SJSA1 (cell line): ENCODE results near the gene SPRYD3. TPM values are rescaled to one million over a fixed set of nuclear protein-coding genes. Genes with fewer than 3 reads are reported as not detected.

Experiments used
- DNase-seq, 2 experiments: peaks; one replicate each; pipeline ENCODE4 v3.0.0-alpha.2; 2015 to 2020; ENCODE audit warnings: low spot score in 2 of 2, low read depth in 1 of 2
- H3K27ac ChIP-seq: fragments of 250-450 bp; sonication (Bioruptor Pico); 2 replicates; pipeline ENCODE4 v1.5.1; 2020; ENCODE audit warnings: mild to moderate bottlenecking, moderate library complexity
- H3K27me3 ChIP-seq: fragments of 250-450 bp; sonication (Bioruptor Pico); replicated peaks from 2 replicates; pipeline ENCODE4 v1.5.1; 2020; ENCODE audit warnings: mild to moderate bottlenecking, moderate library complexity
- H3K36me3 ChIP-seq: fragments of 250-450 bp; sonication (Bioruptor Pico); 2 replicates; pipeline ENCODE4 v1.5.1; 2020; ENCODE audit warnings: mild to moderate bottlenecking
- H3K4me1 ChIP-seq: fragments of 250-450 bp; sonication (Bioruptor Pico); replicated peaks from 2 replicates; pipeline ENCODE4 v1.6.1; 2021; ENCODE audit warnings: mild to moderate bottlenecking
- H3K4me3 ChIP-seq: fragments of 250-450 bp; sonication (Bioruptor Pico); 2 replicates; pipeline ENCODE4 v1.5.1; 2020; ENCODE audit warnings: mild to moderate bottlenecking
- H3K9me3 ChIP-seq: fragments of 250-450 bp; sonication (Bioruptor Pico); replicated peaks from 2 replicates; pipeline ENCODE4 v1.5.1; 2020; ENCODE audit warnings: mild to moderate bottlenecking
- total RNA-seq: library from RNA; depleted of rRNA; stranded (reverse); fragments of >200 nt; shearing (Covaris generic); gene quantifications from 2 replicates; pipeline ENCODE4 v1.2.3, GENCODE V29; 2014

SPRYD3 gene
- total RNA-seq, 1 experiment from 2014 or later: 18.3 TPM

GRCh38 chr12:53078425-53079225, 565 bp downstream of the SPRYD3 start:
- Histone ChIP-seq H3K4me1 (peaks cover 26% of the 10 kb centered on the region), H3K9me3 (no peaks in the 10 kb centered on the region), H3K27me3 (no peaks in the 10 kb centered on the region), H3K4me3 (peak overlapping the region; percentile 51), H3K36me3 (peaks cover 32% of the 10 kb centered on the region), H3K27ac (peak overlapping the region; percentile 14; the same call in 1 of the 2 replicates)
- peak in 1 of 2 experiments; percentile 43 for DNase-seq

- Histone ChIP-seq H3K9me3 (no peaks in the 10 kb centered on the region), H3K4me1 (peaks cover 31% of the 10 kb centered on the region), H3K36me3 (peaks cover 44% of the 10 kb centered on the region), H3K27me3 (no peaks in the 10 kb centered on the region), H3K27ac (no peak overlapping the region), H3K4me3 (no peak overlapping the region)
- DNase-seq: no peak
These were observed 2.2 kb downstream of the SPRYD3 start for GRCh38 chr12:53077030-53077429.

- peaks cover 32% of the 10 kb centered on the region for H3K4me1 ChIP-seq
- no peaks in the 10 kb centered on the region for H3K27me3 ChIP-seq
- no peak for DNase-seq
- H3K4me3 ChIP-seq: no peak overlapping the region
- H3K36me3 ChIP-seq: peaks cover 46% of the 10 kb centered on the region
- H3K27ac ChIP-seq: no peak overlapping the region
- no peaks in the 10 kb centered on the region for H3K9me3 ChIP-seq
These were observed 2.7 kb downstream of the SPRYD3 start for GRCh38 chr12:53076461-53076860.

- Histone ChIP-seq H3K4me3 (no peak overlapping the region), H3K9me3 (no peaks in the 10 kb centered on the region), H3K4me1 (peaks cover 31% of the 10 kb centered on the region), H3K27ac (no peak overlapping the region), H3K27me3 (no peaks in the 10 kb centered on the region), H3K36me3 (peaks cover 60% of the 10 kb centered on the region)
- DNase-seq: no peak
These were observed 4.2 kb downstream of the SPRYD3 start for GRCh38 chr12:53074999-53075370.

GRCh38 chr12:53074283-53074998, 4.7 kb downstream of the SPRYD3 start:
- H3K4me1 ChIP-seq: peaks cover 26% of the 10 kb centered on the region
- H3K9me3 ChIP-seq: no peaks in the 10 kb centered on the region
- no peak overlapping the region for H3K27ac ChIP-seq
- H3K4me3 ChIP-seq: no peak overlapping the region
- no peak for DNase-seq
- peaks cover 63% of the 10 kb centered on the region for H3K36me3 ChIP-seq
- no peaks in the 10 kb centered on the region for H3K27me3 ChIP-seq

GRCh38 chr12:53073881-53074280, 5.3 kb downstream of the SPRYD3 start:
- peaks cover 26% of the 10 kb centered on the region for H3K4me1 ChIP-seq
- H3K9me3 ChIP-seq: no peaks in the 10 kb centered on the region
- no peaks in the 10 kb centered on the region for H3K27me3 ChIP-seq
- H3K27ac ChIP-seq: no peak overlapping the region
- no peak for DNase-seq
- peaks cover 63% of the 10 kb centered on the region for H3K36me3 ChIP-seq
- H3K4me3 ChIP-seq: no peak overlapping the region

- Histone ChIP-seq H3K27me3 (no peaks in the 10 kb centered on the region), H3K36me3 (peaks cover 61% of the 10 kb centered on the region), H3K27ac (no peak overlapping the region), H3K4me3 (no peak overlapping the region), H3K9me3 (no peaks in the 10 kb centered on the region), H3K4me1 (peaks cover 28% of the 10 kb centered on the region)
- DNase-seq: no peak
These were observed 7.3 kb downstream of the SPRYD3 start for GRCh38 chr12:53071591-53072551.

- no peaks in the 10 kb centered on the region for H3K9me3 ChIP-seq
- no peak overlapping the region for H3K4me3 ChIP-seq
- H3K36me3 ChIP-seq: peaks cover 63% of the 10 kb centered on the region
- H3K27ac ChIP-seq: no peak overlapping the region
- no peak for DNase-seq
- H3K27me3 ChIP-seq: no peaks in the 10 kb centered on the region
- peaks cover 37% of the 10 kb centered on the region for H3K4me1 ChIP-seq
These were observed 8.2 kb downstream of the SPRYD3 start for GRCh38 chr12:53070877-53071492.

GRCh38 chr12:53069621-53070410, 9.4 kb downstream of the SPRYD3 start:
- H3K4me3 ChIP-seq: no peak overlapping the region
- H3K36me3 ChIP-seq: peaks cover 63% of the 10 kb centered on the region
- DNase-seq: no peak
- no peaks in the 10 kb centered on the region for H3K27me3 ChIP-seq
- H3K27ac ChIP-seq: no peak overlapping the region
- no peaks in the 10 kb centered on the region for H3K9me3 ChIP-seq
- H3K4me1 ChIP-seq: peaks cover 43% of the 10 kb centered on the region

GRCh38 chr12:53068811-53069585, 10.2 kb downstream of the SPRYD3 start:
- Histone ChIP-seq H3K36me3 (peaks cover 65% of the 10 kb centered on the region), H3K9me3 (no peaks in the 10 kb centered on the region), H3K4me1 (peaks cover 43% of the 10 kb centered on the region), H3K4me3 (no peak overlapping the region), H3K27me3 (no peaks in the 10 kb centered on the region), H3K27ac (no peak overlapping the region)
- DNase-seq: no peak

- Histone ChIP-seq H3K4me1 (peaks cover 43% of the 10 kb centered on the region), H3K4me3 (no peak overlapping the region), H3K27ac (no peak overlapping the region), H3K36me3 (peaks cover 67% of the 10 kb centered on the region), H3K9me3 (no peaks in the 10 kb centered on the region), H3K27me3 (no peaks in the 10 kb centered on the region)
- DNase-seq: peak in 1 of 2 experiments; percentile 34
These were observed 11.0 kb downstream of the SPRYD3 start for GRCh38 chr12:53067993-53068770.
